Measurements from ENCODE around the gene NFASC. TPM values are rescaled to one million over a fixed set of nuclear protein-coding genes. Genes with fewer than 3 reads are reported as not detected.

The NFASC gene
- total and polyA plus RNA-seq, 2 donors = 0.14 to 1.4 TPM

- Histone ChIP-seq H3K27ac (ENCODE audit: low read depth in 1 of 2, low read length in 1 of 2) (no peak overlapping the region), H3K36me3 (ENCODE audit: control insufficient read depth in 2 of 2, insufficient read depth in 2 of 2, low read length in 1 of 2) (no peaks in the 10 kb centered on the region), H3K9me3 (ENCODE audit: control insufficient read depth in 2 of 2, insufficient read depth in 1 of 2, low read length in 1 of 2) (no peaks in the 10 kb centered on the region), H3K27me3 (ENCODE audit: control insufficient read depth in 2 of 2, insufficient read depth in 1 of 2, low read length in 1 of 2) (peaks cover 0 to 42% of the 10 kb centered on the region in 2 donors), H3K4me3 (ENCODE audit: low read length in 2 of 2) (no peak overlapping the region), H3K4me1 (ENCODE audit: control insufficient read depth in 2 of 2, insufficient read depth in 2 of 2, low read length in 2 of 2) (no peaks in the 10 kb centered on the region)
- no peak for DNase-seq (ENCODE audit: low read depth in 6 of 9, low spot score in 9 of 9)
- WGBS = 53% methylated on average over 4 of the region's 4 CpGs
These were observed 35.9 kb upstream of the NFASC start for GRCh38 chr1:204834752-204835151.

- WGBS = 87% methylated on average over 3 of the region's 3 CpGs
- H3K9me3 ChIP-seq (ENCODE audit: control insufficient read depth in 2 of 2, insufficient read depth in 1 of 2, low read length in 1 of 2) = no peaks in the 10 kb centered on the region
These were observed 34.9 kb upstream of the NFASC start for GRCh38 chr1:204835737-204836136.

GRCh38 chr1:204836856-204837255 lies 33.8 kb upstream of the NFASC start:
- DNase-seq (ENCODE audit: low read depth in 6 of 9, low spot score in 9 of 9) = no peak
- Histone ChIP-seq H3K27ac (ENCODE audit: low read depth in 1 of 2, low read length in 1 of 2) (no peak overlapping the region), H3K27me3 (ENCODE audit: control insufficient read depth in 2 of 2, insufficient read depth in 1 of 2, low read length in 1 of 2) (peaks cover 0 to 21% of the 10 kb centered on the region in 2 donors), H3K4me3 (ENCODE audit: low read length in 2 of 2) (no peak overlapping the region), H3K4me1 (ENCODE audit: control insufficient read depth in 2 of 2, insufficient read depth in 2 of 2, low read length in 2 of 2) (no peaks in the 10 kb centered on the region), H3K9me3 (ENCODE audit: control insufficient read depth in 2 of 2, insufficient read depth in 1 of 2, low read length in 1 of 2) (no peaks in the 10 kb centered on the region), H3K36me3 (ENCODE audit: control insufficient read depth in 2 of 2, insufficient read depth in 2 of 2, low read length in 1 of 2) (no peaks in the 10 kb centered on the region)
- WGBS = 83% methylated on average over 1 of the region's 1 CpG

More at GRCh38 chr1:204835737-204836136, 34.9 kb upstream of the NFASC start:
- Histone ChIP-seq H3K27ac (ENCODE audit: low read depth in 1 of 2, low read length in 1 of 2) (no peak overlapping the region), H3K4me3 (ENCODE audit: low read length in 2 of 2) (no peak overlapping the region), H3K36me3 (ENCODE audit: control insufficient read depth in 2 of 2, insufficient read depth in 2 of 2, low read length in 1 of 2) (no peaks in the 10 kb centered on the region), H3K27me3 (ENCODE audit: control insufficient read depth in 2 of 2, insufficient read depth in 1 of 2, low read length in 1 of 2) (peaks cover 0 to 32% of the 10 kb centered on the region in 2 donors), H3K4me1 (ENCODE audit: control insufficient read depth in 2 of 2, insufficient read depth in 2 of 2, low read length in 2 of 2) (no peaks in the 10 kb centered on the region)
- no peak for DNase-seq (ENCODE audit: low read depth in 6 of 9, low spot score in 9 of 9)

GRCh38 chr1:204837440-204838084 lies 33.1 kb upstream of the NFASC start:
- 41% methylated on average over 7 of the region's 7 CpGs for WGBS

GRCh38 chr1:204841316-204841715 lies 29.3 kb upstream of the NFASC start:
- Histone ChIP-seq H3K27ac (ENCODE audit: low read depth in 1 of 2, low read length in 1 of 2) (no peak overlapping the region), H3K4me1 (ENCODE audit: control insufficient read depth in 2 of 2, insufficient read depth in 2 of 2, low read length in 2 of 2) (no peaks in the 10 kb centered on the region), H3K36me3 (ENCODE audit: control insufficient read depth in 2 of 2, insufficient read depth in 2 of 2, low read length in 1 of 2) (no peaks in the 10 kb centered on the region), H3K27me3 (ENCODE audit: control insufficient read depth in 2 of 2, insufficient read depth in 1 of 2, low read length in 1 of 2) (no peaks in the 10 kb centered on the region), H3K9me3 (ENCODE audit: control insufficient read depth in 2 of 2, insufficient read depth in 1 of 2, low read length in 1 of 2) (no peaks in the 10 kb centered on the region), H3K4me3 (ENCODE audit: low read length in 2 of 2) (no peak overlapping the region)
- no peak for DNase-seq (ENCODE audit: low read depth in 6 of 9, low spot score in 9 of 9)
- WGBS = 68% methylated on average over 1 of the region's 1 CpG

More at GRCh38 chr1:204837440-204838084, 33.1 kb upstream of the NFASC start:
- Histone ChIP-seq H3K27me3 (ENCODE audit: control insufficient read depth in 2 of 2, insufficient read depth in 1 of 2, low read length in 1 of 2) (peaks cover 0 to 15% of the 10 kb centered on the region in 2 donors), H3K9me3 (ENCODE audit: control insufficient read depth in 2 of 2, insufficient read depth in 1 of 2, low read length in 1 of 2) (no peaks in the 10 kb centered on the region), H3K27ac (ENCODE audit: low read depth in 1 of 2, low read length in 1 of 2) (no peak overlapping the region), H3K36me3 (ENCODE audit: control insufficient read depth in 2 of 2, insufficient read depth in 2 of 2, low read length in 1 of 2) (no peaks in the 10 kb centered on the region), H3K4me1 (ENCODE audit: control insufficient read depth in 2 of 2, insufficient read depth in 2 of 2, low read length in 2 of 2) (no peaks in the 10 kb centered on the region), H3K4me3 (ENCODE audit: low read length in 2 of 2) (no peak overlapping the region)
- peak; percentile 16 to 62 (median 34) for DNase-seq (ENCODE audit: low read depth in 6 of 9, low spot score in 9 of 9)

GRCh38 chr1:204841798-204842197 lies 28.9 kb upstream of the NFASC start:
- Histone ChIP-seq H3K27ac (ENCODE audit: low read depth in 1 of 2, low read length in 1 of 2) (no peak overlapping the region), H3K4me1 (ENCODE audit: control insufficient read depth in 2 of 2, insufficient read depth in 2 of 2, low read length in 2 of 2) (no peaks in the 10 kb centered on the region), H3K9me3 (ENCODE audit: control insufficient read depth in 2 of 2, insufficient read depth in 1 of 2, low read length in 1 of 2) (no peaks in the 10 kb centered on the region), H3K27me3 (ENCODE audit: control insufficient read depth in 2 of 2, insufficient read depth in 1 of 2, low read length in 1 of 2) (no peaks in the 10 kb centered on the region), H3K36me3 (ENCODE audit: control insufficient read depth in 2 of 2, insufficient read depth in 2 of 2, low read length in 1 of 2) (no peaks in the 10 kb centered on the region), H3K4me3 (ENCODE audit: low read length in 2 of 2) (no peak overlapping the region)
- WGBS = 93% methylated on average over 2 of the region's 2 CpGs
- DNase-seq (ENCODE audit: low read depth in 6 of 9, low spot score in 9 of 9) = no peak

GRCh38 chr1:204842369-204842768 lies 28.3 kb upstream of the NFASC start:
- Histone ChIP-seq H3K27me3 (ENCODE audit: control insufficient read depth in 2 of 2, insufficient read depth in 1 of 2, low read length in 1 of 2) (no peaks in the 10 kb centered on the region), H3K4me3 (ENCODE audit: low read length in 2 of 2) (no peak overlapping the region), H3K9me3 (ENCODE audit: control insufficient read depth in 2 of 2, insufficient read depth in 1 of 2, low read length in 1 of 2) (no peaks in the 10 kb centered on the region), H3K36me3 (ENCODE audit: control insufficient read depth in 2 of 2, insufficient read depth in 2 of 2, low read length in 1 of 2) (no peaks in the 10 kb centered on the region), H3K27ac (ENCODE audit: low read depth in 1 of 2, low read length in 1 of 2) (no peak overlapping the region), H3K4me1 (ENCODE audit: control insufficient read depth in 2 of 2, insufficient read depth in 2 of 2, low read length in 2 of 2) (no peaks in the 10 kb centered on the region)
- DNase-seq (ENCODE audit: low read depth in 6 of 9, low spot score in 9 of 9) = no peak
- WGBS = 93% methylated on average over 3 of the region's 3 CpGs

- H3K27me3 ChIP-seq (ENCODE audit: control insufficient read depth in 2 of 2, insufficient read depth in 1 of 2, low read length in 1 of 2) = no peaks in the 10 kb centered on the region
- H3K36me3 ChIP-seq (ENCODE audit: control insufficient read depth in 2 of 2, insufficient read depth in 2 of 2, low read length in 1 of 2) = no peaks in the 10 kb centered on the region
- DNase-seq (ENCODE audit: low read depth in 6 of 9, low spot score in 9 of 9) = no peak
- no peaks in the 10 kb centered on the region for H3K9me3 ChIP-seq (ENCODE audit: control insufficient read depth in 2 of 2, insufficient read depth in 1 of 2, low read length in 1 of 2)
- no peak overlapping the region for H3K27ac ChIP-seq (ENCODE audit: low read depth in 1 of 2, low read length in 1 of 2)
- H3K4me1 ChIP-seq (ENCODE audit: control insufficient read depth in 2 of 2, insufficient read depth in 2 of 2, low read length in 2 of 2) = no peaks in the 10 kb centered on the region
- no peak overlapping the region for H3K4me3 ChIP-seq (ENCODE audit: low read length in 2 of 2)
These were observed 27.8 kb upstream of the NFASC start for GRCh38 chr1:204842892-204843291.

GRCh38 chr1:204846546-204846945 lies 24.1 kb upstream of the NFASC start:
- H3K9me3 ChIP-seq (ENCODE audit: control insufficient read depth in 2 of 2, insufficient read depth in 1 of 2, low read length in 1 of 2) = no peaks in the 10 kb centered on the region
- WGBS = 94% methylated on average over 3 of the region's 3 CpGs

More at GRCh38 chr1:204846546-204846945, 24.1 kb upstream of the NFASC start:
- Histone ChIP-seq H3K27ac (ENCODE audit: low read depth in 1 of 2, low read length in 1 of 2) (no peak overlapping the region), H3K4me3 (ENCODE audit: low read length in 2 of 2) (no peak overlapping the region), H3K4me1 (ENCODE audit: control insufficient read depth in 2 of 2, insufficient read depth in 2 of 2, low read length in 2 of 2) (no peaks in the 10 kb centered on the region), H3K36me3 (ENCODE audit: control insufficient read depth in 2 of 2, insufficient read depth in 2 of 2, low read length in 1 of 2) (no peaks in the 10 kb centered on the region), H3K27me3 (ENCODE audit: control insufficient read depth in 2 of 2, insufficient read depth in 1 of 2, low read length in 1 of 2) (no peaks in the 10 kb centered on the region)
- no peak for DNase-seq (ENCODE audit: low read depth in 6 of 9, low spot score in 9 of 9)
